ENCODE results near the gene SDCCAG8. TPM values are rescaled to one million over a fixed set of nuclear protein-coding genes. Genes with fewer than 3 reads are reported as not detected.

The SDCCAG8 gene
- total RNA-seq, 1 experiment from 2014 or later = 194 TPM

DNA sequence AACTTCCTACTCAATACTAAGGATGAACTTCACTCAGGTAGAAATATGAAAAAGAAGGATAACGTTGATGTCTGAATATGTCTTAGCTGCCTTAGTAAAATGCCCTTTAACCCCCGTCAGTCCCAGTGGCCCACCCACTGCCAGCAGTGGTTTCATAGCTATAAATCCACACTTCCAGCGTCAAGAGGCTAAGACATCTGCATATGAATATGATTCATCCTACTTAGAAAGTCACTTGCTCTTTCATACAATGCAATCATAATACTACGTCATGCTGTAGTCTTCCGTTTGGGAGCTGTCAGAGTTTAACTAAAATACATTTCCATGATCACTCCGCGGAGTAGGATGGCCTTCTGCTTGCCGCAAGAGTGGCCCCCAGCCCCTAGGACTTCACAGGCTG, 247.3 kb downstream of the SDCCAG8 start:
- ChIA-PET POLR2A (ENCODE audit: unreplicated experiment) (no interaction called here), CTCF (no interaction called here)
- Histone ChIP-seq H3K4me1 (ENCODE audit: insufficient read depth, low read length) (no peaks in the 10 kb centered on the region), H3K4me3 (ENCODE audit: low read length) (no peak overlapping the region), H3K9me3 (ENCODE audit: low read length) (no peaks in the 10 kb centered on the region), H3K4me2 (ENCODE audit: low read length) (no peak overlapping the region), H3K27me3 (ENCODE audit: low read length) (no peaks in the 10 kb centered on the region), H4K20me1 (ENCODE audit: low read length) (no peaks in the 10 kb centered on the region), H3K36me3 (ENCODE audit: low read depth, low read length) (peaks cover 7% of the 10 kb centered on the region; the same call in 1 of the 2 replicates), H3K27ac (ENCODE audit: low read length) (no peak overlapping the region), H3K9me2 (replicated peaks; ENCODE audit: low read length) (no peaks in the 10 kb centered on the region), H3K9ac (ENCODE audit: low read length) (no peak overlapping the region), H3K79me2 (ENCODE audit: low read length) (no peaks in the 10 kb centered on the region), H2AFZ (ENCODE audit: low read length) (no peak overlapping the region), H3F3A (ENCODE audit: low read length, unreplicated experiment) (no peaks in the 10 kb centered on the region)
- BruUV-seq (replicated peaks) = no TSS peak
- DNase-seq = no peak
- ATAC-seq = no peak
- intact Hi-C loops (cut with micrococcal nuclease) = no loop called here
- TF ChIP-seq EZH2 (IDR thresholded peaks at IDR 0.05; ENCODE audit: low read length, unreplicated experiment) = no peak
- TF ChIP-seq EZH2phosphoT487 (IDR thresholded peaks at IDR 0.05; ENCODE audit: borderline replicate concordance, low read length) = no peak
- no peak for TF ChIP-seq CTCF (conservative IDR thresholded peaks at IDR 0.05; ENCODE audit: low read depth, low read length)

DNA sequence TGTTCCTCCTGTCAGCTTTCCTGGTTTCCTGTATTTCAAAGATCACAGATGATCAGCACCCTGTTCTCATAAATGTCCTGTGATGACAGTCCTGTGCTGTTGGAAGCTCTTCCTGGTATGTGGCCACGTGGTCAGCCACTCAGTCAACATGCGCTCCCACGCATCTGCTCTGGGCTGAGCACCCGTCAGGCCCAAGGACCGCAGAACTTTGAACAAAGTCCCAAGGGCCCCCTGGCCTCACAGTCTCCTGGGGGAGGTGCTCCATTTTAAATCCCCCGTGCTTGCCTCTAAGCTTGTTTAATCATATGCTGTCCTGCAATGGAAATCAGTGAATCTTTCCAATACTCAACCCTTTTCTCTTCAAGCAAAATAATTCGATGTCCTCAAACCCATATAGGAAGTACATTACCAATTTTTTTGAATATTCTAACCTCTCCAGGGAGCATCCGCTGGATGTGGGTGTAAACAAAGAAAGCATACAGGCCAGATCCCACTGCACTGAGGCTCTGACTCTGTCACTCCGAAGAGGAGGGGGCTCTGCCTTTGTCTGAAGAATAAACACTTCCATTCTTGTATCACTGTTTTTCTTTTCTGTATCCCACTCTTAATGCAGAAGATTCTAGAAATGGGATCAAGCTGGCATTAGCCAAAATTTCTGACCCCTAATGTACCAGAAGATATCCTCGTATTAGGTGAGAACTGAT, 250.3 kb downstream of the SDCCAG8 start:
- DNase-seq = no peak
- Histone ChIP-seq H3F3A (ENCODE audit: low read length, unreplicated experiment) (no peaks in the 10 kb centered on the region), H3K79me2 (ENCODE audit: low read length) (no peaks in the 10 kb centered on the region), H3K27me3 (ENCODE audit: low read length) (no peaks in the 10 kb centered on the region), H3K9ac (ENCODE audit: low read length) (no peak overlapping the region), H3K4me3 (ENCODE audit: low read length) (no peak overlapping the region), H2AFZ (ENCODE audit: low read length) (no peak overlapping the region), H4K20me1 (ENCODE audit: low read length) (no peaks in the 10 kb centered on the region), H3K4me1 (ENCODE audit: insufficient read depth, low read length) (no peaks in the 10 kb centered on the region), H3K9me3 (ENCODE audit: low read length) (no peaks in the 10 kb centered on the region), H3K36me3 (ENCODE audit: low read depth, low read length) (0 out of 2 replicates have a peak, but pooled peaks cover under 1% of the 10 kb centered on the region), H3K9me2 (replicated peaks; ENCODE audit: low read length) (no peaks in the 10 kb centered on the region), H3K27ac (ENCODE audit: low read length) (no peak overlapping the region), H3K4me2 (ENCODE audit: low read length) (no peak overlapping the region)
- CTCF ChIA-PET = no interaction called here
- ATAC-seq = no peak
- intact Hi-C loops (cut with micrococcal nuclease) = no loop called here
- BruUV-seq (replicated peaks) = no TSS peak
- no peak for TF ChIP-seq EZH2 (IDR thresholded peaks at IDR 0.05; ENCODE audit: low read length, unreplicated experiment)
- TF ChIP-seq EZH2phosphoT487 (IDR thresholded peaks at IDR 0.05; ENCODE audit: borderline replicate concordance, low read length) = no peak
- TF ChIP-seq CTCF (conservative IDR thresholded peaks at IDR 0.05; ENCODE audit: low read depth, low read length) = no peak
- POLR2A ChIA-PET (ENCODE audit: unreplicated experiment) = no interaction called here

GRCh38 chr1:243507001-243507671, 251.3 kb downstream of the SDCCAG8 start:
- no peaks in the 10 kb centered on the region for H3F3A ChIP-seq (ENCODE audit: low read length, unreplicated experiment)
- ATAC-seq (peak; percentile 52), DNase-seq (no peak)
- no peaks in the 10 kb centered on the region for H3K4me1 ChIP-seq (ENCODE audit: insufficient read depth, low read length)
- H3K4me2 ChIP-seq (ENCODE audit: low read length) = no peak overlapping the region
- H3K27ac ChIP-seq (ENCODE audit: low read length) = no peak overlapping the region
- no TSS peak for BruUV-seq (replicated peaks)
- no peak overlapping the region for H2AFZ ChIP-seq (ENCODE audit: low read length)
- ChIA-PET CTCF (no interaction called here), POLR2A (ENCODE audit: unreplicated experiment) (interaction anchor here (0.5 kb wide), 1 partner anchor 402 kb away, joined by 3 read pairs; no protein-coding TSS in a partner anchor)
- no peak overlapping the region for H3K9ac ChIP-seq (ENCODE audit: low read length)
- no peaks in the 10 kb centered on the region for H3K27me3 ChIP-seq (ENCODE audit: low read length)
- H3K36me3 ChIP-seq (ENCODE audit: low read depth, low read length) = no peaks in the 10 kb centered on the region
- TF ChIP-seq EZH2phosphoT487 (IDR thresholded peaks at IDR 0.05; ENCODE audit: borderline replicate concordance, low read length) (no peak), CTCF (conservative IDR thresholded peaks at IDR 0.05; ENCODE audit: low read depth, low read length) (no peak), EZH2 (IDR thresholded peaks at IDR 0.05; ENCODE audit: low read length, unreplicated experiment) (no peak)
- no peaks in the 10 kb centered on the region for H3K9me3 ChIP-seq (ENCODE audit: low read length)
- H4K20me1 ChIP-seq (ENCODE audit: low read length) = no peaks in the 10 kb centered on the region
- H3K79me2 ChIP-seq (ENCODE audit: low read length) = no peaks in the 10 kb centered on the region
- intact Hi-C loops (cut with micrococcal nuclease) = no loop called here
- H3K4me3 ChIP-seq (ENCODE audit: low read length) = no peak overlapping the region
- no peaks in the 10 kb centered on the region for H3K9me2 ChIP-seq (replicated peaks; ENCODE audit: low read length)
